ENCODE data around the gene PTPRN2. TPM values are rescaled to one million over a fixed set of nuclear protein-coding genes. Genes with fewer than 3 reads are reported as not detected.
"Not testable (repeated sequence)": the region's sequence is repeated elsewhere in the genome, so short reads cannot be mapped to it uniquely, and the experiment has no call there.

The PTPRN2 gene
- total and polyA plus RNA-seq, 4 experiments from 2014 or later: 1.7 to 2.6 (median 1.9) TPM

- H3K27me3 ChIP-seq (ENCODE audit: insufficient read depth, low read length); H3K27ac Mint-ChIP-seq; POLR2A ChIA-PET (ENCODE audit: partially characterized antibody); H3K27ac ChIP-seq (ENCODE audit: low read depth, low read length); H3K36me3 ChIP-seq (ENCODE audit: insufficient read depth, low read length); intact Hi-C loops (cut with micrococcal nuclease); H3K4me3 Mint-ChIP-seq; DNase-seq; H3K4me1 Mint-ChIP-seq; CTCF ChIA-PET (ENCODE audit: partially characterized antibody); H3K4me1 ChIP-seq (ENCODE audit: insufficient read depth, low read length); H3K4me3 ChIP-seq (ENCODE audit: low read length in 2 of 2); H3K9me3 ChIP-seq (ENCODE audit: control insufficient read depth in 1 of 2, low read length in 2 of 2); H3K9me3 Mint-ChIP-seq; H3K36me3 Mint-ChIP-seq: not testable (repeated sequence)
- peaks cover 9 to 12% of the 10 kb centered on the region in 2 donors for H3K27me3 Mint-ChIP-seq
These were observed 383.7 kb downstream of the PTPRN2 start for GRCh38 chr7:158203948-158204347.

- Mint-ChIP-seq H3K9me3 (peaks cover 0 to 25% (median 7%) of the 10 kb centered on the region in 8 donors), H3K4me1 (no peaks in the 10 kb centered on the region), H3K27ac (no peak overlapping the region), H3K4me3 (no peak overlapping the region), H3K36me3 (no peaks in the 10 kb centered on the region), H3K27me3 (peaks cover 0 to 3% of the 10 kb centered on the region in 2 donors)
- Histone ChIP-seq H3K27ac (ENCODE audit: low read depth, low read length) (no peak overlapping the region), H3K27me3 (ENCODE audit: insufficient read depth, low read length) (no peaks in the 10 kb centered on the region), H3K4me3 (ENCODE audit: low read length in 2 of 2) (no peak overlapping the region), H3K9me3 (ENCODE audit: control insufficient read depth in 1 of 2, low read length in 2 of 2) (no peaks in the 10 kb centered on the region), H3K36me3 (ENCODE audit: insufficient read depth, low read length) (no peaks in the 10 kb centered on the region), H3K4me1 (ENCODE audit: insufficient read depth, low read length) (no peaks in the 10 kb centered on the region)
- CTCF ChIA-PET (ENCODE audit: partially characterized antibody): no interaction called here
- POLR2A ChIA-PET (ENCODE audit: partially characterized antibody): no interaction called here
- DNase-seq: no peak
- intact Hi-C loops (cut with micrococcal nuclease): no loop called here
These were observed 393.2 kb downstream of the PTPRN2 start for GRCh38 chr7:158194365-158194900.

GRCh38 chr7:158193446-158193845, 394.2 kb downstream of the PTPRN2 start:
- no peak overlapping the region for H3K27ac Mint-ChIP-seq

GRCh38 chr7:158192956-158193355, 394.7 kb downstream of the PTPRN2 start:
- H3K4me3 Mint-ChIP-seq: no peak overlapping the region
- Histone ChIP-seq H3K4me3 (ENCODE audit: low read length in 2 of 2) (no peak overlapping the region), H3K27ac (ENCODE audit: low read depth, low read length) (no peak overlapping the region), H3K4me1 (ENCODE audit: insufficient read depth, low read length) (no peaks in the 10 kb centered on the region), H3K27me3 (ENCODE audit: insufficient read depth, low read length) (no peaks in the 10 kb centered on the region), H3K36me3 (ENCODE audit: insufficient read depth, low read length) (no peaks in the 10 kb centered on the region), H3K9me3 (ENCODE audit: control insufficient read depth in 1 of 2, low read length in 2 of 2) (no peaks in the 10 kb centered on the region)
- H3K4me1 Mint-ChIP-seq: no peaks in the 10 kb centered on the region
- H3K36me3 Mint-ChIP-seq: no peaks in the 10 kb centered on the region
- no peak overlapping the region for H3K27ac Mint-ChIP-seq
- DNase-seq: no peak
- H3K9me3 Mint-ChIP-seq: peaks cover 0 to 21% (median 7%) of the 10 kb centered on the region in 8 donors
- CTCF ChIA-PET (ENCODE audit: partially characterized antibody): no interaction called here
- H3K27me3 Mint-ChIP-seq: no peaks in the 10 kb centered on the region
- intact Hi-C loops (cut with micrococcal nuclease): no loop called here
- POLR2A ChIA-PET (ENCODE audit: partially characterized antibody): no interaction called here

More at GRCh38 chr7:158193446-158193845, 394.2 kb downstream of the PTPRN2 start:
- no peak overlapping the region for H3K4me3 ChIP-seq (ENCODE audit: low read length in 2 of 2)
- Mint-ChIP-seq H3K4me1 (no peaks in the 10 kb centered on the region), H3K27me3 (peaks cover 0 to 3% of the 10 kb centered on the region in 2 donors), H3K9me3 (peaks cover 0 to 25% (median 7%) of the 10 kb centered on the region in 8 donors), H3K4me3 (no peak overlapping the region), H3K36me3 (no peaks in the 10 kb centered on the region)
- DNase-seq: no peak
- H3K4me1 ChIP-seq (ENCODE audit: insufficient read depth, low read length): no peaks in the 10 kb centered on the region
- intact Hi-C loops (cut with micrococcal nuclease): no loop called here
- POLR2A ChIA-PET (ENCODE audit: partially characterized antibody): no interaction called here
- no peak overlapping the region for H3K27ac ChIP-seq (ENCODE audit: low read depth, low read length)
- H3K9me3 ChIP-seq (ENCODE audit: control insufficient read depth in 1 of 2, low read length in 2 of 2): no peaks in the 10 kb centered on the region
- CTCF ChIA-PET (ENCODE audit: partially characterized antibody): no interaction called here
- no peaks in the 10 kb centered on the region for H3K36me3 ChIP-seq (ENCODE audit: insufficient read depth, low read length)
- no peaks in the 10 kb centered on the region for H3K27me3 ChIP-seq (ENCODE audit: insufficient read depth, low read length)

DNA sequence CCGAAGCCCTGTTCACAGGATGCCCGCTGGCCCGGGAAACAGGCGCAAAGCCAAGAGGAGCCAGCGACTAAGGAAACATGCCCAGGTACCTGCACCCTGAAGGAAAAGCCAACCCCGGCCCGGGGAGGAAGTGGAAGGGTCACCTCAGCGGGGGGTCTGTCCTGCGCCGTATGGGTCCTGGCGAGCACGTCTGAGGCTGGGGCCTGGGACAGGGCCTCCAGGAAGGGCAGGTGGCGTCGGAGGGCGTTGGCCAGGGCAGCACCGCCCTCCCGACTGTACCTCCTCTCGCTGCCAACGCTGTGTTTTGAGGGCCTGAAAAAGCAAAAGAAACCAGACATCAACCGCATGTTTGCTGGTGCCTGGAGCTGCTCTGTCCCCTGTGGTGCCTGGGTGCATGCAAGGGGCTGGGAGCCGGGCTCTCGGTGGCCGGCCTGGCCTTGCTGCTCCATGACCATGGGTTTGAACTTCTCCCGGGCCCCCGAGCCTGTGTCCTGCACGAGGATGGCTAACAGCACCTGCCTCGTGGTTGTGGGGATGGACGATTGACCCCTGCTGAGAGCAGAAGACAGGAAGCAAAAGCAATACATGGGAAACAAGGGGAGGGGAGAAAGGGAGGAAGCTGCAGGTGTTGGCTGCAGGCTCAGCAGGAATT, 395.3 kb downstream of the PTPRN2 start:
- Mint-ChIP-seq H3K36me3 (no peaks in the 10 kb centered on the region), H3K4me3 (no peak overlapping the region), H3K4me1 (no peaks in the 10 kb centered on the region), H3K27ac (peak overlapping the region in 1 of 7 donors; percentile 42), H3K27me3 (no peaks in the 10 kb centered on the region), H3K9me3 (peaks cover 0 to 21% (median 8%) of the 10 kb centered on the region in 8 donors)
- DNase-seq: no peak
- H3K36me3 ChIP-seq (ENCODE audit: insufficient read depth, low read length): no peaks in the 10 kb centered on the region
- no peaks in the 10 kb centered on the region for H3K9me3 ChIP-seq (ENCODE audit: control insufficient read depth in 1 of 2, low read length in 2 of 2)
- CTCF ChIA-PET (ENCODE audit: partially characterized antibody): no interaction called here
- H3K27me3 ChIP-seq (ENCODE audit: insufficient read depth, low read length): no peaks in the 10 kb centered on the region
- no peaks in the 10 kb centered on the region for H3K4me1 ChIP-seq (ENCODE audit: insufficient read depth, low read length)
- H3K27ac ChIP-seq (ENCODE audit: low read depth, low read length): no peak overlapping the region
- H3K4me3 ChIP-seq (ENCODE audit: low read length in 2 of 2): no peak overlapping the region
- intact Hi-C loops (cut with micrococcal nuclease): no loop called here
- POLR2A ChIA-PET (ENCODE audit: partially characterized antibody): no interaction called here

GRCh38 chr7:158191671-158192070, 396.0 kb downstream of the PTPRN2 start:
- no peaks in the 10 kb centered on the region for H3K4me1 Mint-ChIP-seq
- H3K27me3 ChIP-seq (ENCODE audit: insufficient read depth, low read length): no peaks in the 10 kb centered on the region
- no peak overlapping the region for H3K4me3 ChIP-seq (ENCODE audit: low read length in 2 of 2)
- intact Hi-C loops (cut with micrococcal nuclease): no loop called here
- no peaks in the 10 kb centered on the region for H3K27me3 Mint-ChIP-seq
- no peaks in the 10 kb centered on the region for H3K4me1 ChIP-seq (ENCODE audit: insufficient read depth, low read length)
- H3K4me3 Mint-ChIP-seq: no peak overlapping the region
- no peak overlapping the region for H3K27ac Mint-ChIP-seq
- peaks cover 0 to 20% (median 8%) of the 10 kb centered on the region in 8 donors for H3K9me3 Mint-ChIP-seq
- POLR2A ChIA-PET (ENCODE audit: partially characterized antibody): no interaction called here
- no peaks in the 10 kb centered on the region for H3K36me3 ChIP-seq (ENCODE audit: insufficient read depth, low read length)
- no peaks in the 10 kb centered on the region for H3K9me3 ChIP-seq (ENCODE audit: control insufficient read depth in 1 of 2, low read length in 2 of 2)
- CTCF ChIA-PET (ENCODE audit: partially characterized antibody): no interaction called here
- no peak for DNase-seq
- H3K27ac ChIP-seq (ENCODE audit: low read depth, low read length): no peak overlapping the region
- no peaks in the 10 kb centered on the region for H3K36me3 Mint-ChIP-seq

- intact Hi-C loops (cut with micrococcal nuclease): no loop called here
- CTCF ChIA-PET (ENCODE audit: partially characterized antibody): no interaction called here
These were observed 396.9 kb downstream of the PTPRN2 start for GRCh38 chr7:158190756-158191155.

More at GRCh38 chr7:158190756-158191155, 396.9 kb downstream of the PTPRN2 start:
- no peaks in the 10 kb centered on the region for H3K27me3 ChIP-seq (ENCODE audit: insufficient read depth, low read length)
- no peaks in the 10 kb centered on the region for H3K4me1 ChIP-seq (ENCODE audit: insufficient read depth, low read length)
- Mint-ChIP-seq H3K9me3 (peaks cover 0 to 17% (median 8%) of the 10 kb centered on the region in 8 donors), H3K27ac (no peak overlapping the region), H3K27me3 (no peaks in the 10 kb centered on the region), H3K4me3 (no peak overlapping the region), H3K4me1 (no peaks in the 10 kb centered on the region), H3K36me3 (no peaks in the 10 kb centered on the region)
- H3K36me3 ChIP-seq (ENCODE audit: insufficient read depth, low read length): no peaks in the 10 kb centered on the region
- POLR2A ChIA-PET (ENCODE audit: partially characterized antibody): no interaction called here
- H3K9me3 ChIP-seq (ENCODE audit: control insufficient read depth in 1 of 2, low read length in 2 of 2): no peaks in the 10 kb centered on the region
- H3K27ac ChIP-seq (ENCODE audit: low read depth, low read length): no peak overlapping the region
- no peak overlapping the region for H3K4me3 ChIP-seq (ENCODE audit: low read length in 2 of 2)
- no peak for DNase-seq

Data from CD4-positive, alpha-beta memory T cell (primary cell).